ENCODE data around the gene TNFSF10.

The TNFSF10 gene

GRCh38 chr3:172543884-172544283 is 20.7 kb upstream of the TNFSF10 start:
- TF ChIP-seq, protein P1, sequence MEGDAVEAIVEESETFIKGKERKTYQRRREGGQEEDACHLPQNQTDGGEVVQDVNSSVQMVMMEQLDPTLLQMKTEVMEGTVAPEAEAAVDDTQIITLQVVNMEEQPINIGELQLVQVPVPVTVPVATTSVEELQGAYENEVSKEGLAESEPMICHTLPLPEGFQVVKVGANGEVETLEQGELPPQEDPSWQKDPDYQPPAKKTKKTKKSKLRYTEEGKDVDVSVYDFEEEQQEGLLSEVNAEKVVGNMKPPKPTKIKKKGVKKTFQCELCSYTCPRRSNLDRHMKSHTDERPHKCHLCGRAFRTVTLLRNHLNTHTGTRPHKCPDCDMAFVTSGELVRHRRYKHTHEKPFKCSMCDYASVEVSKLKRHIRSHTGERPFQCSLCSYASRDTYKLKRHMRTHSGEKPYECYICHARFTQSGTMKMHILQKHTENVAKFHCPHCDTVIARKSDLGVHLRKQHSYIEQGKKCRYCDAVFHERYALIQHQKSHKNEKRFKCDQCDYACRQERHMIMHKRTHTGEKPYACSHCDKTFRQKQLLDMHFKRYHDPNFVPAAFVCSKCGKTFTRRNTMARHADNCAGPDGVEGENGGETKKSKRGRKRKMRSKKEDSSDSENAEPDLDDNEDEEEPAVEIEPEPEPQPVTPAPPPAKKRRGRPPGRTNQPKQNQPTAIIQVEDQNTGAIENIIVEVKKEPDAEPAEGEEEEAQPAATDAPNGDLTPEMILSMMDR (IDR thresholded peaks at IDR 0.05; ENCODE audit: low read depth, low read length, missing control alignments), result no peak
- no peak overlapping the region for H3K4me3 ChIP-seq (ENCODE audit: low read depth, low read length)
- DNase-seq (ENCODE audit: low read depth), result no peak

DNA sequence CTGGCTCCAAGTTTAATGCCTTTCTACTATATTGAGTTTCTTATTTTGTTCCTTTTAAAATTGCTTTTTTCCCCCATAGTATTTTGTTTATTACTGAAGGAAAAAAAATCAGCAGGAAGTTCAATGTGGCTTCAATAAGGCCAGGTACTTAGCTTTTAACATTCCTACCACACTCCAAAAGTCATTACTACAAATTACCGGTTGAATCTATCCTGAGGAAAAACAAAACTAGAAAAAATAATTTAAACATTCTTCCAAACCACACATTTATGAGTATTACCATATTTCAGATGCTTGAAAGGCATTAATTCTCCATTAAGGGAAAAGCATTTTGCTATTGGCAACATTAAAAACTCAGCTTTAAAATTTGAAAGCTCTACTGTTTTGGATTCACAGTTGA is 20.2 kb upstream of the TNFSF10 start:
- H3K4me3 ChIP-seq (ENCODE audit: low read depth, low read length), result no peak overlapping the region
- no peak for DNase-seq (ENCODE audit: low read depth)
- TF ChIP-seq, protein P1 (IDR thresholded peaks at IDR 0.05; ENCODE audit: low read depth, low read length, missing control alignments), result no peak

- TF ChIP-seq, protein P1 (IDR thresholded peaks at IDR 0.05; ENCODE audit: low read depth, low read length, missing control alignments), result no peak
- H3K4me3 ChIP-seq (ENCODE audit: low read depth, low read length), result no peak overlapping the region
- no peak for DNase-seq (ENCODE audit: low read depth)
Measured at GRCh38 chr3:172542999-172543398, 19.8 kb upstream of the TNFSF10 start.

- TF ChIP-seq, protein P1 (IDR thresholded peaks at IDR 0.05; ENCODE audit: low read depth, low read length, missing control alignments), result no peak
- H3K4me3 ChIP-seq (ENCODE audit: low read depth, low read length), result no peak overlapping the region
- DNase-seq (ENCODE audit: low read depth), result no peak
Measured at GRCh38 chr3:172541945-172542488, 18.8 kb upstream of the TNFSF10 start.

DNA sequence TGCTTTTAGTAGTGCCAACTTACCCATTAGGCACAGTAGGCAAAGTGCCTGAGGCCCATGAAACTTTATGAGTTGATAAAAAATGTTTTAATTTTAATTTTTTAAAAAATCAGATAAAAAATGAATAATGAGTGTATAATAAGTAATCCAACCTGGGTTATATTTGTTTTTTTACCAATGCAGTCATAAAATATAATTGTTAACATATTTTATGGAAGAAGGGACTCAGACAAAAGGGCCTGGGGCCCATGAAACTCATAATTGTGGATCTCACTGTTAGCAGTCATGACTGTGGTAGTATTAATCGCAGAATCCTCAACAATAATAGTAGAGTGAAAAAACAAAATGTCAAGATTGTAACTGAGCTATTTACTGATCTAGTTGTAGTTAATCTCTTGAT is 16.8 kb upstream of the TNFSF10 start:
- no peak for DNase-seq (ENCODE audit: low read depth)
- TF ChIP-seq, protein P1 (IDR thresholded peaks at IDR 0.05; ENCODE audit: low read depth, low read length, missing control alignments), result no peak
- no peak overlapping the region for H3K4me3 ChIP-seq (ENCODE audit: low read depth, low read length)

GRCh38 chr3:172539273-172539672 is 16.0 kb upstream of the TNFSF10 start:
- TF ChIP-seq, protein P1 (IDR thresholded peaks at IDR 0.05; ENCODE audit: low read depth, low read length, missing control alignments), result no peak
- DNase-seq (ENCODE audit: low read depth), result no peak
- no peak overlapping the region for H3K4me3 ChIP-seq (ENCODE audit: low read depth, low read length)

GRCh38 chr3:172538368-172539151 is 15.3 kb upstream of the TNFSF10 start:
- TF ChIP-seq, protein P1 (IDR thresholded peaks at IDR 0.05; ENCODE audit: low read depth, low read length, missing control alignments), result no peak
- no peak overlapping the region for H3K4me3 ChIP-seq (ENCODE audit: low read depth, low read length)
- DNase-seq (ENCODE audit: low read depth), result no peak
